ENCODE results near the gene TANC1. TPM values are rescaled to one million over a fixed set of nuclear protein-coding genes. Genes with fewer than 3 reads are reported as not detected.
A peak's percentile ranks its signal among the peaks of the same experiment; 100 is the strongest.

Gene TANC1
- total RNA-seq, 3 donors from 2014 or later, result 0.33 to 0.40 (median 0.34) TPM

DNA sequence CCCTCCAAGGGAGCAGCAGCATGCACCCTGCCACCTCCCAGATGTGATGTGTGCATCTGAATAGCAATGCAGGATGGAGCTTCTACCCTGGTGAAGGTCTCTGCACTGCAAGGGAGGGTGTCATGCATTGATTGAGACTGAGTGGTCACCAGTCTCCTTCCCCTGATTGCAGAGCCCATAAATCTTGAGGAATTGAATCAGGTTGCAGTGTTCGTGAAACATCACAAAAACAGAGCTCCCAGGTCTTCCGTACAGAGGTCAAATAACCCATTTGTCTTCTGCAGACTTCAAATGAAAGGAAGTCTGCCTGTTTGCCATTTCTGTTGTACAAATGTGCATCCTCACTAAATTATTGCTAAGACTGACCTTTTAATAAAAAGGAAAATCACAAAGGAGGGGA, 181.3 kb downstream of the TANC1 start:
- Mint-ChIP-seq H3K4me1 (ENCODE audit: low read depth) (peaks cover 22% of the 10 kb centered on the region), H3K4me3 (no peak overlapping the region), H3K9me3 (no peaks in the 10 kb centered on the region), H3K36me3 (ENCODE audit: insufficient read depth) (no peaks in the 10 kb centered on the region), H3K27me3 (ENCODE audit: low read depth) (peaks cover 6% of the 10 kb centered on the region)
- no peak for ATAC-seq
- no peak for DNase-seq

DNA sequence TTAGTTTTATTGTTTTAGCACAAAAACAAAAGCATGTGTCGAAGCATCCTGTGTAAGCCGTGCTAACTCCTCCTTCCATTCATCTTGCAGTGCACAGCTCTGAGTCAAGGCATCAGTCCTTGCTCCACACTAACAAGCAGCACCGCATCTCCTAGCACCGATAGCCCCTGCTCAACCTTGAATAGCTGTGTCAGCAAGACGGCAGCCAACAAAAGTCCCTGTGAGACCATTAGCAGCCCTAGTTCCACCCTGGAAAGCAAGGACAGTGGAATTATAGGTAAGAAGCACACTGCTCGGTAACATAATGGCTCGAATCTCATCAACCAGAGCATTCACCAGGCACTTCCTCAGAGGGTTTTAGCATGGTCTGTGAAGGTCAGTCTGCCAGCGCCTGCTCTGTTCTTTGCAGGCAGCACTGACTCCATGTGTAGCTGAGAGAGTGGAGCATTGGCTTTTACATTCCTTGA, 181.9 kb downstream of the TANC1 start:
- Mint-ChIP-seq H3K9me3 (no peaks in the 10 kb centered on the region), H3K36me3 (ENCODE audit: insufficient read depth) (no peaks in the 10 kb centered on the region), H3K4me1 (ENCODE audit: low read depth) (peaks cover 19% of the 10 kb centered on the region), H3K4me3 (no peak overlapping the region), H3K27me3 (ENCODE audit: low read depth) (peaks cover 6% of the 10 kb centered on the region)
- ATAC-seq (peak in 1 of 2 donors; percentile 32), DNase-seq (no peak)

DNA sequence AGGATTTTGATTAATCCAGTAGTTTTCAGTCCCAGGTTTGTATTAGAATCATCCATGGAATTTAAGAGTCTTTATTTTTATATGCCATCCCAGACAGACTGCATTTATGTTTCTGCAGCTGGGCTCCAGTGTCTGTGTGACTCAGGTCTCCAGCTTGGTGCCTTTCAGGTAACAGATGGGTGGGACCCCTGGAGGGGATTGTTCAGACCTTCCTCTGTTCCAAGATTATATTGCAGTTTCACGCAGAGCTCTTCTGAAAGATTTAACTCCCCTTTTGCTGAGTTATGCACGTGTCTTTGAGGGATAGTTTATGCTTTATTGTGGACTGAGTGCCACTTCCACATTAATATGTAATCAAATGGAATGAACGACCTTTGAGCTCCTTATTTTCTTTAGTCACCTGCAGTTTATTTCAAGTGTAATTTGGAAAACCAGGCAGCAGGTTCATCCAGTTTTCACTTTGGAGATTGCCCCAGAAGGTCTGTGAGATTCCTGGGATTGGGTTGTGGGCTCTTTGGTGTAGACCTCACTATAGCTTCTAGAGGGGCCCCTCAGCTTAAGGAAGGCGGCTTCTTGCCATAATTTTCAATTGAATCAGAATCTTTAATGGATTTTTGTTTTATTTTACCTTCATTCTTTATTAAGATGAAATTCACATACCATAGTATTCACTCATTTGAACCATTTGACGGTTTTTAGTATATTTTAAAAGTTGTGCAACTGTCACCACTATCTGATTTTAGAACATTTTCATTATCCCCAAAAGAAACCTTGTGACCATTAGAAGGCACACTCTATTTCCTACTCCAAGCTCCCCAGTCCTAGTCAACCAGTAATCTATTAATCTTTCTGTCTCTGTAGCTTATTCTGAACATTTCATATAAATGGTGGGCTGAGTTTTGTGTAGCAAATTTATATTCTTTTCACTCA, 183.0 kb downstream of the TANC1 start:
- Mint-ChIP-seq H3K36me3 (ENCODE audit: insufficient read depth) (no peaks in the 10 kb centered on the region), H3K27me3 (ENCODE audit: low read depth) (peaks cover 6% of the 10 kb centered on the region), H3K9me3 (no peaks in the 10 kb centered on the region), H3K4me1 (ENCODE audit: low read depth) (peaks cover 16% of the 10 kb centered on the region), H3K4me3 (no peak overlapping the region)
- ATAC-seq, result no peak
- no peak for DNase-seq

GRCh38 chr2:159152128-159152778, 183.8 kb downstream of the TANC1 start:
- Mint-ChIP-seq H3K4me3 (no peak overlapping the region), H3K9me3 (no peaks in the 10 kb centered on the region), H3K4me1 (ENCODE audit: low read depth) (peaks cover 13% of the 10 kb centered on the region), H3K27me3 (ENCODE audit: low read depth) (peaks cover 6% of the 10 kb centered on the region), H3K36me3 (ENCODE audit: insufficient read depth) (no peaks in the 10 kb centered on the region)
- DNase-seq (no peak), ATAC-seq (no peak)

DNA sequence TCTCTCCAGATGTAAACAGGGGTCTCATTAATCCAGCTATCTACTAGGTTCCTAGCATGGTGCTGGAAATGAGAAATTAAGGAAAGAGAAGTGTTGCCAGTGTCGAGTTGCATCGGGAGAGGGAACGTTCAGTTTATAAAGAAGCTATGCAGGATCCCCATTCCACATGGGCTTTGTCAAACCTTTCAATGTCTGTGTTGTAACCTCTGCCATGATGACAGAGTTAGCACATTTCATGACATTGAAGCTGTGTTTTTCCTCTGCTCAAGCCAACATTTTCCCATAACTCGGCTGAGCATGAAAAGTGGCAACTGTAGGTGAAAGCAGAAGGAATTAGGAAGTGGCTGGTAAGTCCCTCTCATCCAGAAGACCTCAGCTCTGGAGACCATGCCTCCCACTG, 184.6 kb downstream of the TANC1 start:
- H3K4me3 Mint-ChIP-seq, result no peak overlapping the region
- DNase-seq, result no peak
- H3K4me1 Mint-ChIP-seq (ENCODE audit: low read depth), result peaks cover 14% of the 10 kb centered on the region
- peaks cover 6% of the 10 kb centered on the region for H3K27me3 Mint-ChIP-seq (ENCODE audit: low read depth)
- ATAC-seq, result no peak
- no peaks in the 10 kb centered on the region for H3K9me3 Mint-ChIP-seq
- H3K36me3 Mint-ChIP-seq (ENCODE audit: insufficient read depth), result no peaks in the 10 kb centered on the region

DNA sequence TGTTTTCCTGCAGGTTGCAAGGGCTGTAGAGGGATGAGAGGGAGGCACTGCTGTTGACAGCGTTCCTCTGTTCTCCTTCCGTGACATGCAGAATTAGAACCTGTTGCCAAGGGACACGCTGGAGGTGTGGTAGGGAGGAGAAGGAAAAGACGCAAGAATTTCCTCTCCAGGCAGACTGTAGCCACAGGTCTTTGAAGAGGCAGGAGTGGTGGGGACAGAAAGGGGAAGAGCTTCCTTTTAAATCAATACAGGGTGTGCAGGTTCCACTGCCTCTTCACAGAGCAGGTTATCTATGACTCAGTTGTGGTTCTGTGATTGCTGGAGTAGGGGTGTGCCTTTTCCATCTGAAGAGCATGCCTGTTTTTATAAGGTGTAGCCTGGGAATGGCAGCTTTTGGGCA, 185.0 kb downstream of the TANC1 start:
- H3K27me3 Mint-ChIP-seq (ENCODE audit: low read depth), result peaks cover 6% of the 10 kb centered on the region
- H3K4me3 Mint-ChIP-seq, result no peak overlapping the region
- no peaks in the 10 kb centered on the region for H3K9me3 Mint-ChIP-seq
- no peak for DNase-seq
- no peak for ATAC-seq
- H3K36me3 Mint-ChIP-seq (ENCODE audit: insufficient read depth), result no peaks in the 10 kb centered on the region
- peaks cover 14% of the 10 kb centered on the region for H3K4me1 Mint-ChIP-seq (ENCODE audit: low read depth)

DNA sequence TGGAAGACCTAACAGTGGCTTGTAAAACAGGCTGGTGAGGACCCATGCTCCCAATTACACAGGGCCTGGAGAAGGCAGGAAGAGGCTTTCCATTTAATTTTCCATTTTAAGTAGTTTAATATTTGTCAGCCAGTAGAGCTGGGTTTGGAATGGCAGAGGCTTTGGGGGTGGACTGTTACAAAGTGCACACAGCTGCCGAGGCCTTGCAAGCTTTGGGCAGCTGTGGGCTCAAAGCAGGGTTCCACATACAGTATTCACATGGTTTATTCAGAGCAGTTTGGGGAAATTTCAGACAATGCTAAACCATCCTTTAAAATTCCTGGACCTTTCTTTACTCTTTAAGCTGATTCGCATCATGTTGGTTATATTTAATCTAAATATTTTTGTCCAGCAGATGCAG, 185.5 kb downstream of the TANC1 start:
- H3K4me3 Mint-ChIP-seq, result no peak overlapping the region
- ATAC-seq (no peak), DNase-seq (no peak)
- no peaks in the 10 kb centered on the region for H3K9me3 Mint-ChIP-seq
- no peaks in the 10 kb centered on the region for H3K36me3 Mint-ChIP-seq (ENCODE audit: insufficient read depth)
- peaks cover 6% of the 10 kb centered on the region for H3K27me3 Mint-ChIP-seq (ENCODE audit: low read depth)
- peaks cover 14% of the 10 kb centered on the region for H3K4me1 Mint-ChIP-seq (ENCODE audit: low read depth)

GRCh38 chr2:159154366-159154765, 185.9 kb downstream of the TANC1 start:
- Mint-ChIP-seq H3K27me3 (ENCODE audit: low read depth) (peaks cover 6% of the 10 kb centered on the region), H3K4me1 (ENCODE audit: low read depth) (peaks cover 14% of the 10 kb centered on the region), H3K4me3 (no peak overlapping the region), H3K9me3 (no peaks in the 10 kb centered on the region), H3K36me3 (ENCODE audit: insufficient read depth) (no peaks in the 10 kb centered on the region)
- ATAC-seq (no peak), DNase-seq (no peak)

DNA sequence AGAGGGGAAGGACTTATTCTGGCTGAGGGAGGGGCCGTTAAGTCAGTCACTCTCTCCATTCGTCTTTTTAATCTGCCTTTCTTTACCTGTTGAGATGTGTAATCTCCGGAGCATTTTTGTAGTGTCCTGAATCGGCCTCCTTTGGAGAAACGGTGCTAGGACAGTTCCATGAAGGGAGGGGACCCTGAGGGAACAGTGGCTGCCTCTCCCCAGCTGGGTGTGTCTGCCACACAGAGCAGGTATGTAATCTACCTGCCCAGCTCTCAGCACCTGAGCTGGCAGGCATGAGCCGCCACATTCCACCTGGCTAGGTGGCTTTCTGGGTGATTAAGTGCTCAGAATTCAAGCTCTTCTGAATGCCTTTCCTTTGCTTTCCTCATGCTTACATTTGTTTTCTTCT, 186.9 kb downstream of the TANC1 start:
- no peaks in the 10 kb centered on the region for H3K36me3 Mint-ChIP-seq (ENCODE audit: insufficient read depth)
- no peaks in the 10 kb centered on the region for H3K9me3 Mint-ChIP-seq
- H3K27me3 Mint-ChIP-seq (ENCODE audit: low read depth), result peaks cover 6% of the 10 kb centered on the region
- H3K4me3 Mint-ChIP-seq, result no peak overlapping the region
- no peak for ATAC-seq
- H3K4me1 Mint-ChIP-seq (ENCODE audit: low read depth), result peaks cover 14% of the 10 kb centered on the region
- no peak for DNase-seq

GRCh38 chr2:159155791-159156190, 187.4 kb downstream of the TANC1 start:
- no peak for ATAC-seq
- no peak overlapping the region for H3K4me3 Mint-ChIP-seq
- DNase-seq, result no peak
- H3K27me3 Mint-ChIP-seq (ENCODE audit: low read depth), result peaks cover 6% of the 10 kb centered on the region
- H3K36me3 Mint-ChIP-seq (ENCODE audit: insufficient read depth), result no peaks in the 10 kb centered on the region
- no peaks in the 10 kb centered on the region for H3K9me3 Mint-ChIP-seq
- peaks cover 16% of the 10 kb centered on the region for H3K4me1 Mint-ChIP-seq (ENCODE audit: low read depth)

DNA sequence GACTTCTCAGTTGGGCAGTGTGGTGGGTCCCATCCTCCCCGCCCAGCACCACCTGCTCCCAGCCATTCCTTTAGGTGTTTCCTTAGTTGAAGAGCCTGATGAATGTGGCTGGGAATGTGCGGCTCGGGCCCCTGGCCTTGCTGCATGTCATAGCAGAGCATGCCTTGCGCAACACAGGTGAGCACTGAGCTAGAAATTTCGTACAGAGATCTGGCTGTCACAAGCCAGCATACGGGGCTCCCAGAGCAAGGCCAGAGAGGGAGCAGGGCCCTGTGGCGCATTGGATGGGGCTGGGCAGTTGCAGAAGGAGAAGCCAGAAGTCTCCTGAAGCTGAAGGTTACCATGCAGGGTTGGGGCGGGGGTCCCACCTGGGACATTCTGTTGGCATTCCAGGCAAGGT, 188.4 kb downstream of the TANC1 start:
- ATAC-seq (no peak), DNase-seq (no peak)
- no peaks in the 10 kb centered on the region for H3K9me3 Mint-ChIP-seq
- H3K4me3 Mint-ChIP-seq, result no peak overlapping the region
- H3K4me1 Mint-ChIP-seq (ENCODE audit: low read depth), result peaks cover 21% of the 10 kb centered on the region
- H3K36me3 Mint-ChIP-seq (ENCODE audit: insufficient read depth), result no peaks in the 10 kb centered on the region
- peaks cover 6% of the 10 kb centered on the region for H3K27me3 Mint-ChIP-seq (ENCODE audit: low read depth)

GRCh38 chr2:159157361-159158209, 189.1 kb downstream of the TANC1 start:
- H3K4me1 Mint-ChIP-seq (ENCODE audit: low read depth), result peaks cover 21% of the 10 kb centered on the region
- ATAC-seq (no peak), DNase-seq (no peak)
- no peak overlapping the region for H3K4me3 Mint-ChIP-seq
- no peaks in the 10 kb centered on the region for H3K9me3 Mint-ChIP-seq
- peaks cover 6% of the 10 kb centered on the region for H3K27me3 Mint-ChIP-seq (ENCODE audit: low read depth)
- H3K36me3 Mint-ChIP-seq (ENCODE audit: insufficient read depth), result no peaks in the 10 kb centered on the region

DNA sequence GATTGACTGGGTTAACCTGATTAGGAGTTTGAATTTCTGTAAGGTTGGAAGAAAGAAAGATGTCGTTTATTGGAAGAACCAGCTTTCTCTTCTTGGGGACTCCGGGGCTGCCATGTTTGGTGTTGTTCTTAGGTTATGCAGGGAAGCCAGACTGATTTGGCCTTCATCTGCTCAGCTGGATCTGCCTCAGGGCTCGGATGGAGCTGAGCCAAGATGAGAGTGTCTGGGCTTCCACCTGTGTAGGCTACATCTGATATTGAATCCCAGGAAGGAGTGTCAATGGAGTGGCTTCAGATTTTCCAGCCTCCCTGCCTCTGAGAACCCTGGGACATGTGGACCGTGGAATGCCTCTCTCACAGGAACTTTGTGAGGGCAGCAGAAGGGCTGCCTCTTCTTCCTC, 192.0 kb downstream of the TANC1 start:
- DNase-seq (no peak), ATAC-seq (no peak)
- H3K27me3 Mint-ChIP-seq (ENCODE audit: low read depth), result no peaks in the 10 kb centered on the region
- no peaks in the 10 kb centered on the region for H3K36me3 Mint-ChIP-seq (ENCODE audit: insufficient read depth)
- H3K4me3 Mint-ChIP-seq, result no peak overlapping the region
- H3K9me3 Mint-ChIP-seq, result no peaks in the 10 kb centered on the region
- H3K4me1 Mint-ChIP-seq (ENCODE audit: low read depth), result peaks cover 12% of the 10 kb centered on the region

GRCh38 chr2:159160954-159161353, 192.5 kb downstream of the TANC1 start:
- no peaks in the 10 kb centered on the region for H3K27me3 Mint-ChIP-seq (ENCODE audit: low read depth)
- ATAC-seq, result no peak
- no peaks in the 10 kb centered on the region for H3K36me3 Mint-ChIP-seq (ENCODE audit: insufficient read depth)
- no peaks in the 10 kb centered on the region for H3K9me3 Mint-ChIP-seq
- peaks cover 12% of the 10 kb centered on the region for H3K4me1 Mint-ChIP-seq (ENCODE audit: low read depth)
- H3K4me3 Mint-ChIP-seq, result no peak overlapping the region
- no peak for DNase-seq
